SKM-1 (cell line): ENCODE results near the gene AFAP1L2.

ENCODE experiments used
- DNase-seq: peaks from one replicate; lab custom pipeline; 2025; ENCODE audit not compliant: unreplicated experiment; lab: John Stamatoyannopoulos, UW

Gene AFAP1L2

DNA sequence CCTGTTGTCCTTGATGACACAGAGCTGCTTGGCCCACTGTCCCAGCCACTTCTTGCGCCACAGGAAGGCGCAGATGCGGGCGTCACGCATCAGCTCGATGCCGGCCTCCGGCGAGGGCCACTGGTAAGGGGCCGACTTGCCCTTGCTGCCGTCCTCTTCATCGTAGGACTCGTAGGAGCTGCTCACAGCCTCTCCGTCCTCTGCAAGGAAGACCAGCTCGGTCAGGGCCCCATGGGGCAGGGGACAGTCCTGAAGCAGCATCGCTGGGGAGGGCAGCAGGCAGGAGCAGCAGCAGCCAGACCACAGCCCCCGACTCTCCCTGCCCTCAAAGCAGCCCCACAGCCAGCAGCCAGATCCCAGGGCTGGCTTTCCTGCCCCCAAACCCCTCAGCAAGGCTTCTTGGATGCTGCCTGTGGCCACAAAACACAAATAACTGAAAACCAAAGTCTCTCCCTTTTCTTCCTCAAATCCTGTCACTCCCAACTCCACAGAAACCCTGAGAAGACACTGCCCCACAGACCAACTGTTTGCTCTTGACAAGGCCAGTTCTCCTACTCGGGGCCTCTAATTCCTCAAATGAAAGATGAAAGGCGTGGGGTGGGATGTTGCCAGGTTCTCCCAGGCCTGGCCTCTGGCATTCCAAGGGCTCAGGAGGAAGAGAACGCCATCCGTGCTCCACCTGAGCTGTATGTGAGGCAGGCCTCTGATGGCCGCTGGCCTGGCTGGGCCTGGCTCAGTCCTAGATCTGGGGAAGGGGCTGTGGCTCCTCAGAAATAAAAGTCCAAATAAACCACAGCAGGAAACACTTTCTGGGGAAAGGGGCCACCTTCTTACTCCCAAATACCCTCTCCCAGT is 88.5 kb downstream of the AFAP1L2 start:
- no peak for DNase-seq

DNA sequence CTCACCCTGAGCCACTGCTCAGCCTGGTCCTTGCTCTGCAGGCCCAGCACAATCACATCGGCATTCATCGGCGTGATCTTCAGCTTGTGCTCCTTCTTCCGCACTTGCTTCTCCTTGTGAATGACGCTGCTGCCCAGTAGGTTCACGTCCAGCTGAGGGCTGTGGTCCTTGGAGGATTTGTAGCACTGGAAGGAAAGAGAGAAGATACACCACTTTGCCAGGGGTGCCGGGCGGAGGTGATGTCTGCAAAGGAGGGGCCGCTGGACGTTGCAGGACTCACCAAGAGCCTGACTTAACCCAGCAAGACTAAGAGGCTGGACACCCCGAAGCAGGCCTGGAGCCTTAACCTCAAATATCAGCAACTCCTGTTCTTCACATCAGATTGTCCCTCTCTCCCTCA is 90.4 kb downstream of the AFAP1L2 start:
- no peak for DNase-seq

GRCh38 chr10:114313139-114313538 is 91.2 kb downstream of the AFAP1L2 start:
- DNase-seq = no peak

DNA sequence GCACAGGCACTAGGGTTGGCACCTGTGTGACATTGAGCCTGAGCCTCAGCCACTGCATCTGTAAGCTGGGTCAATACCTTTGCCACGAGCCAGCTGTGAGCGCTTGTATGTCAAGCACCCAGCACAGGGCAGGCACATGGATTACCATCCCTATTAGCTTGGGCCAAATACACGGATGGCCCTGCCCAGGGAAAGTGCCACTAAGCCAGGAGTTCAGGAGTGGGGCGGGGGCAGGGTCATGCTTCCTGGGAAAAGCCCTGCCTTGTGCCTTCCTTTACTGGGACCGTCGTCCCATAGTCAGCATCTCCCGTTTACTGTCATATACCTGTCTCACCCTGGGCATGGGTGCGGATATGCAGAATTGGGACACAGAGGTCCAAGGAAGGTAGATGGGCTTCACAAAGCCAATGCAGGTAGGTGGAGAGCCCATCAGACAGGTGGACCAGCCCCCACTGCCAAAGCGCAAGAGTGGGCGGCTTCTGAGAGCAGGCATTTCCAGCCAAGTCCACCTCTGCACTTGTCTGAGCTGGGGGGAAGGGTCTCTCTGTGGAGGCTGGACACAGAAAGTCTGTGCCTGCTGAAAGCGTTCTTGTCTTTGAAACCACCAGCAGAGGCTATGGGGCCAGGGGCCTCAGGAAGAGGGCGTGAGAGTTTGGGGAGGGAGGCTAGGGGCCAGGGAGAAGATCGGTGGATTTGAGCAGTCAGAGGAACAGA is 92.6 kb downstream of the AFAP1L2 start:
- DNase-seq = no peak

DNA sequence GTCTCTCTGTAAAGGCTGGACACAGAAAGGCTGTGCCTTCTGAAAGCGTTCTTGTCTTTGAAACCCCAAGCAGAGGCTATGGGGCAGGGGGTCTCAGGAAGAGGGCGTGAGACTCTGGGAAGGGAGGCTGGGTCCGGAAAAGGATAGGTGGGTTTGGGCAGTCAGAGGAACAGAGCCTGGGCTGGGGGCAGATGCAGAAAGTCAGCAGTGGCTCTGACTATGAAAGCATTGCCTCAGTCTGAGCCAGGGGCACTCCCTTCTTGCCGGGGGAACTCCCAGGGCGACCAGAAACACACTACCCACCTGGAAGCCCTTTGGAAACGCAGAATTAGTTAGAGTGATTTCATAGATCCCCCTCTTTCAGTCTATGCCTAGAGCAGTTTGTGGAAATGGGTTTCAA is 93.3 kb downstream of the AFAP1L2 start:
- no peak for DNase-seq

- DNase-seq = no peak
These were observed 94.0 kb downstream of the AFAP1L2 start for GRCh38 chr10:114310346-114310745.

- DNase-seq = no peak
These were observed 95.0 kb downstream of the AFAP1L2 start for GRCh38 chr10:114309364-114309651.

DNA sequence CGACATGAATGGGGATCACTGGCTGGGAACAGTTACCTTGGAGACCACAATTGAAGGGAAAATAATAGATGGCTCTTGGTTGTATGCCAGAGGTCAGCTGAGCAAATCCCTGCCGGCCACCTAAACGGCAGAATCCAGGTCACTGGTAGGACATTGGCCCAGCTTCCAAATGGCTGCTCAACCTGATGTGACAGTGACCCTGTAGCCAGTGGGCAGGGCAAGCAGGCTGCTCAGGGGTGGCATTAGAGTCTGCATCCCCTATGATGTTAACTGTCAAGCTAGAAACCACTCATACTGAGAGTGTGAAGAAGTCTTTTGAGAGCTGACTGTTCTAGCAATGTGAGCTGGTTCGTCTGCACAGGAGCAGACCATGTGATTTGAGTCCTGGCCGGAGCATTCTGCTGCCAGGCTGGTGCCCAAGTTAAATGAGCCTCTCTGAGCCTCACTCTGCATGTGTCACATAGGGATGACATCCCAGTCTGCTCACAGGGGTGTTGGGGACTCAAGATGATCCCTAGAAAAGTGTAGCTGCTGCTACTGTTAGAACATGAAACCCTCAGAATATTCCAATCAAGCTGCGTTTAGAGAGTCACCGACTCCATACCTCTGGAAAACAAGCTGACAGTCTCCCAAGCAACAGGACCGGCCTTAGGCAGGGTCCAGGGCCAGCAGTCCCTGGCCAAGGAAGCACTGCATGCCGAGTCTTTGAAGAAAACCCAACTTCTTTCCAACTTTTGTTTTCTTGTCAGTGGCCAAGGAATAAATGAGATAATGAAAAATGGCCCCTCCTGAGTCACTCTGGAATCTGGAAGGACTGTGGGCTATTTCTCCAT is 95.6 kb downstream of the AFAP1L2 start:
- DNase-seq = no peak

- DNase-seq = no peak
These were observed 96.6 kb downstream of the AFAP1L2 start for GRCh38 chr10:114307731-114308130.

- DNase-seq = no peak
These were observed 98.0 kb downstream of the AFAP1L2 start for GRCh38 chr10:114306116-114306973.

- DNase-seq = no peak
These were observed 98.8 kb downstream of the AFAP1L2 start for GRCh38 chr10:114305521-114305925.

DNA sequence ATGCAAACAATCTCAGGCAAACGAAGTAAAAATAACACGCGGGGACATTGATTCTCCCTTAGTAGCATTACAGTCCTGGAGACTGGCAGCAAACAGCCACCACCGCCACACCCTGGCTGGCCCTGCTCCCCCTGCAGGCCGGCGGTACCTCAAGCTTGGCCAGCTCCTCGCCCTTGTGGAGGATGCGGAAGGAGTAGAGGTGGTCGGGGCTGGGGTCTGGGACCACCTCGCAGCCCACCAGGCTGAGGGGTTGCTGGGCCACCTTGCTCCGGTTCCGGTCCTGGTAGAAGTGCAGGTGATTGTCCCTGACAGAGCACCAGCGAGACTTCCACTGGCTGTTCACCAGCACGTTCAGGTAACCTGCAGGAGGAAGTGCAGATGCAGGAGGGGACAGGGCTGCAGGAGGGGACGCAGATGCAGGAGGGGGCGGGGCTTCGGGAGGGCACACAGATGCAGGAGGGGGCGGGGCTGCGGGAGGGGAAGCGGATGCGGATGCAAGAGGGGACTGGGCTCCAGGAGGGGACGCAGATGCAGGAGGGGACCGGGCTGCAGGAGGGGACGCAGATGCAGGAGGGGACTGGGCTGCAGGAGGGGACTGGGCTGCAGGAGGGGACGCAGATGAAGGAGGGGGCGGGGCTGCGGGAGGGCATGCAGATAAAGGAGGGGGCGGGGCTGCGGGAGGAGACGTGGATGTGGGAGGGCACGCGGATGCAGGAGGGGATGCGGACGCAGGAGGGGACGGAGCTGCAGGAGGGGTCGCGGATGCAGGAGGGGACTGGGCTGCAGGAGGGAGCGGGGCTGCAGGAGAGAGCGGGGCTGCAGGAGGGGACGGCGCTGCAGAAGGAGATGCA is 99.5 kb downstream of the AFAP1L2 start:
- peak; percentile 25 for DNase-seq

DNA sequence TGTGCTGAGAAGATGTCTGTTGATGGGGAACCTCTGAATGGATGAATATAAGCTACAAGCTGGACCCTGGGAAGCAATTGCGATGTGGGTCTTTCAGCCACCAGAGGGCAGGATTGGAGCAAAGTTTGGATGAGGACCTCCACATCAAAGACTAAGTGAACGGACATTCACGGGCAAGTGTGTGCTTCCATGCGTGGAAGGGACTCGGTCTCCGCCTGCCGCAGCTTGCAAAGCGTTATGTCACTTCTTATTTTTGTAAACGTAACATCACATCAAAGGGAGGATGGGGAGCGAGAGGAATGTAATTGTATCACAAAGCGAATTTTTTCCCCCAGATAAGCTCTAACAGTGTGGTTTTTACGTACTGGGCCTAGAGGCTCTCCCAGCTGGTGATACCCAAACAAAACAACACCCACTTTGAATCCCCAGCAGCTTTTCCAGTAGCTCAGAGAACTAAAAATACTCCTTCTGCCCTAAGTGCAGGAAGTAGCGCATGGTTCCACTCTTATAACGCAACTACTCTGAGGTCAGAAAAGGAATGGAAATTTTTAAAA is 100.2 kb downstream of the AFAP1L2 start:
- peak; percentile 65 for DNase-seq

DNA sequence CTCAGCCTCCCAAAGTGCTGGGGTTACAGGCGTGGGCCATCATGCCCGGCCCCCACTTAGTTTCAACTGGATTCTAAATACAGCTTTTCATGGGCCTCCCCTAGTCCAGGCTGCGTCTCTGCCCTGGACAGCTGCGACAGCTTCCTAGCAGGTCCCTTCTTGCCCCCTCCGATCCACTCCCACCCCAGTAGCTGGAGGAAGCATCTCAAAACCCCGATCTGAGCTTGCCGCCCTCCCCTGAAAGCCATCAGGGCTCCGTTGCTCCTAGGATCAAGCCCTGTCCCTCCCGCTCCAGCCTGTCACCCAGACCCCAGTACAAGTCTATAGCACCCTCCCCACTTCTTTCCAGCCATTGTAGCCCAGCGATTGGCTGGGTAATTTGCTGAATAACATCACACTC is 100.7 kb downstream of the AFAP1L2 start:
- no peak for DNase-seq

- DNase-seq = no peak
These were observed 102.2 kb downstream of the AFAP1L2 start for GRCh38 chr10:114301951-114302710.

- no peak for DNase-seq
These were observed 103.1 kb downstream of the AFAP1L2 start for GRCh38 chr10:114301177-114301576.

DNA sequence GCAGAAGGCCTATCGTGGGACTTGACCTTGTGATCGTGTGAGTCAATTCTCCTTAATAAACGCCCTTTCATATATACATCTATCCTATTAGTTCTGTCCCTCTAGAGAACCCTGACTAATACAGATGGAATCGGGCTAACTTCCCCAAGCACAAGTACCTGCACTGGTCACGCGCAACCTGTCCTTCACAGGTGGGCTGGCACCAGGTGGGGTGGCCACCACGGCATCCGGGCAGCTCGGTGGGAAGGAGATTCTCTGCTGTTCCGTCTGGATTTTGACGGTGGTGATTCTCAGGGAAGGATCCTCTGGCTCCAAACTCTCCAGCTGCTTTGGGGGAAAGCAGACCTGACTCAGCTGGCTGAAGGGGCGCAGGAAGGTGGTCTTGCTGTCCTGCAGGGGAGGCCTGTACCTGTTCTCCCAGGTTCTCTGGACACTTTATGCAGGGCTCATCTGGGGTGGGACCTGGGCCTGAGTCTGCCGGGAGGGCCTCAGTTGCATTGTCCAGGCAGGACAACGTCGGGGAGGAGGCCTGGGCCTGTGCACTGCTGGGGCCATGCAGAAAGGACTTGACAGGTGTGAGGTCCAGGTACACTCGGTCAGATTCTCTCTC is 104.2 kb downstream of the AFAP1L2 start:
- no peak for DNase-seq

- no peak for DNase-seq
These were observed 107.1 kb downstream of the AFAP1L2 start for GRCh38 chr10:114297136-114297705.
